Endothelial cell of umbilical vein (primary cell): ENCODE measurements around the gene LSM14B.

Experiments used
- CTCF ChIP-seq, 2 donors: IDR thresholded peaks; 1 replicate in 1 of 2; 2 replicates in 1 of 2; pipeline ENCODE4 v1.5.1; 2011; ENCODE audit warnings: low read length in 2 of 2, mild to moderate bottlenecking in 2 of 2, moderate library complexity in 2 of 2, control low read depth in 1 of 2, inconsistent platforms in 1 of 2, low read depth in 1 of 2; ENCODE audit not compliant: insufficient read depth in 1 of 2; ENCODE audit errors: extremely low read depth in 1 of 2
- EZH2 ChIP-seq: IDR thresholded peaks from 2 replicates; pipeline ENCODE4 v1.6.1; 2012; ENCODE audit warnings: borderline replicate concordance, low read depth, mild to moderate bottlenecking, moderate library complexity, low read length, inconsistent platforms; ENCODE audit not compliant: severe bottlenecking
- FOS ChIP-seq: IDR thresholded peaks from 2 replicates; pipeline ENCODE4 v1.6.1; 2011; ENCODE audit warnings: mild to moderate bottlenecking, low read length, moderate library complexity, borderline replicate concordance; ENCODE audit not compliant: insufficient read depth
- GATA2 ChIP-seq: IDR thresholded peaks from 2 replicates; pipeline ENCODE4 v1.7.0; 2011; ENCODE audit warnings: low read depth, mild to moderate bottlenecking, moderate library complexity, mixed read lengths, low read length; ENCODE audit not compliant: insufficient read length, insufficient read depth
- JUN ChIP-seq: IDR thresholded peaks from 2 replicates; pipeline ENCODE4 v1.6.1; 2011; ENCODE audit warnings: borderline replicate concordance, low read depth; ENCODE audit not compliant: insufficient read length, insufficient read depth
- MAX ChIP-seq: IDR thresholded peaks from 2 replicates; pipeline ENCODE4 v1.6.1; 2011; ENCODE audit not compliant: insufficient read depth, insufficient read length
- POLR2A ChIP-seq: IDR thresholded peaks from 2 replicates; pipeline ENCODE4 v1.6.1; 2012; ENCODE audit warnings: low read depth, mild to moderate bottlenecking, control low read depth, low read length
- POLR2AphosphoS5 ChIP-seq: IDR thresholded peaks from 2 replicates; pipeline ENCODE4 v1.6.1; 2012; ENCODE audit warnings: low read depth, mild to moderate bottlenecking, control low read depth, low read length, moderate library complexity; ENCODE audit not compliant: insufficient read depth

GRCh38 chr20:62146019-62146755 is 23.9 kb downstream of the LSM14B start:
- TF ChIP-seq CTCF (IDR thresholded peaks at IDR 0.05; ENCODE audit: extremely low read depth in 1 of 2, insufficient read depth in 1 of 2, low read depth in 1 of 2, low read length in 2 of 2) = no peak
- no peak for TF ChIP-seq EZH2
- no peak for TF ChIP-seq POLR2A
- no peak for TF ChIP-seq JUN
- no peak for TF ChIP-seq GATA2
- no peak for TF ChIP-seq POLR2AphosphoS5
- no peak for TF ChIP-seq MAX
- no peak for TF ChIP-seq FOS
